ENCODE results near the gene ELMOD3.
"Not testable (repeated sequence)": the region's sequence is repeated elsewhere in the genome, so short reads cannot be mapped to it uniquely, and the experiment has no call there.

Gene ELMOD3

DNA sequence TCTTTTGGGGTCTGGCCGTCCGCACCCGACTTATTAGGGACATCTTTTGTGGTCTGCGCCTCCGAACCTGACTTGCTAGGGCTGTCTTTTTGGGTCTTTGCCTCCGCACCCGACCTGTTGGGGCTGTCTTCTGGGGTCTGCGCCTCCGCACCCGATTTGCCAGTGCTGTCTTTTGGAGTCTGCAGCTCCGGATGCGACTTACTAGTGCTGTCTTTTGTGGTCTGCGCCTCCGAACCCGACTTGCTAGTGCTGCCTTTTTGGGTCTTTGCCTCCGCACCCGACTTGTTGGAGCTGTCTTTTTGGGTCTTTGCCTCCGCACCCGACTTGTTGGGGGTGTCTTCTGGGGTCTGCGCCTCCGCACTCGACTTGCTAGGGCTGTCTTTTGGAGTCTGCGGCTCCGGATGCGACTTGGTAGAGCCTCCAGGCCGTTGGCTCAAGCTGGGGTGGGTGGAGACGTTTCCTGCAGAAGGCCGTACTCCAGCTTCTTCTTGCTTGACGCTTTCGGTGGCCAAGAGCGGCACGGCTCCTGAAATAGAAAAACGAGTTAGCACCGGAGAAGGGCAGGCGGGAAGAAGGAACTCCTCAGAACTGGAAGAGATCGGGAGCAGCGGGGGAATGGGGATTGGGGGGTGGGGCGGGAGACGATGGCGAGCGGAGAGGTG is 27.3 kb upstream of the ELMOD3 start:
- no peak overlapping the region for H2AFZ ChIP-seq (ENCODE audit: low read length)

GRCh38 chr2:85327822-85328617 is 26.5 kb upstream of the ELMOD3 start, which contains the start of gene TGOLN2:
TSS of gene TGOLN2 (minus strand) at chr2:85327989. CDS start at chr2:85327962, 27 bp downstream.
- H3K27me3 ChIP-seq (ENCODE audit: insufficient read depth, low read length, poor library complexity, severe bottlenecking): no peaks in the 10 kb centered on the region
- H3K79me2 ChIP-seq (ENCODE audit: insufficient read depth, low read length): peaks cover 57% of the 10 kb centered on the region

More for the DNA sequence above, 27.3 kb upstream of the ELMOD3 start:
- H3F3A ChIP-seq (ENCODE audit: low read depth): no peaks in the 10 kb centered on the region
- peak overlapping the region; percentile 90 for H3K9ac ChIP-seq (ENCODE audit: low read depth, low read length, poor library complexity, severe bottlenecking)
- H3K9me2 ChIP-seq (replicated peaks; ENCODE audit: low read depth, low read length): no peaks in the 10 kb centered on the region
- H3K4me2 ChIP-seq (ENCODE audit: low read depth, low read length, poor library complexity, severe bottlenecking): peak overlapping the region; percentile 98
- H3K27me3 ChIP-seq (ENCODE audit: insufficient read depth, low read length, poor library complexity, severe bottlenecking): no peaks in the 10 kb centered on the region
- H3K36me3 ChIP-seq (ENCODE audit: insufficient read depth, low read length): peaks cover 24% of the 10 kb centered on the region; the same call in 1 of the 2 replicates
- no peaks in the 10 kb centered on the region for H3K9me3 ChIP-seq (ENCODE audit: insufficient read depth, low read depth, low read length)
- H3K4me3 ChIP-seq (ENCODE audit: low read length, poor library complexity, severe bottlenecking): peak overlapping the region; percentile 82
- TF ChIP-seq, protein P1, sequence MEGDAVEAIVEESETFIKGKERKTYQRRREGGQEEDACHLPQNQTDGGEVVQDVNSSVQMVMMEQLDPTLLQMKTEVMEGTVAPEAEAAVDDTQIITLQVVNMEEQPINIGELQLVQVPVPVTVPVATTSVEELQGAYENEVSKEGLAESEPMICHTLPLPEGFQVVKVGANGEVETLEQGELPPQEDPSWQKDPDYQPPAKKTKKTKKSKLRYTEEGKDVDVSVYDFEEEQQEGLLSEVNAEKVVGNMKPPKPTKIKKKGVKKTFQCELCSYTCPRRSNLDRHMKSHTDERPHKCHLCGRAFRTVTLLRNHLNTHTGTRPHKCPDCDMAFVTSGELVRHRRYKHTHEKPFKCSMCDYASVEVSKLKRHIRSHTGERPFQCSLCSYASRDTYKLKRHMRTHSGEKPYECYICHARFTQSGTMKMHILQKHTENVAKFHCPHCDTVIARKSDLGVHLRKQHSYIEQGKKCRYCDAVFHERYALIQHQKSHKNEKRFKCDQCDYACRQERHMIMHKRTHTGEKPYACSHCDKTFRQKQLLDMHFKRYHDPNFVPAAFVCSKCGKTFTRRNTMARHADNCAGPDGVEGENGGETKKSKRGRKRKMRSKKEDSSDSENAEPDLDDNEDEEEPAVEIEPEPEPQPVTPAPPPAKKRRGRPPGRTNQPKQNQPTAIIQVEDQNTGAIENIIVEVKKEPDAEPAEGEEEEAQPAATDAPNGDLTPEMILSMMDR (conservative IDR thresholded peaks at IDR 0.05; ENCODE audit: low read length): no peak
- no peak for TF ChIP-seq EZH2phosphoT487 (IDR thresholded peaks at IDR 0.05; ENCODE audit: borderline replicate concordance)
- H4K20me1 ChIP-seq (ENCODE audit: insufficient read depth, low read length, poor library complexity, severe bottlenecking): peaks cover 50% of the 10 kb centered on the region
- peaks cover 40% of the 10 kb centered on the region for H3K4me1 ChIP-seq (ENCODE audit: insufficient read depth, low read length, poor library complexity, severe bottlenecking)
- peaks cover 65% of the 10 kb centered on the region for H3K79me2 ChIP-seq (ENCODE audit: insufficient read depth, low read length)

GRCh38 chr2:85329181-85329651 is 25.4 kb upstream of the ELMOD3 start:
- Histone ChIP-seq H3K27me3 (ENCODE audit: insufficient read depth, low read length, poor library complexity, severe bottlenecking) (no peaks in the 10 kb centered on the region), H2AFZ (ENCODE audit: low read length) (no peak overlapping the region), H3K36me3 (ENCODE audit: insufficient read depth, low read length) (peaks cover 8% of the 10 kb centered on the region; the same call in 1 of the 2 replicates), H3K79me2 (ENCODE audit: insufficient read depth, low read length) (peaks cover 45% of the 10 kb centered on the region), H3K4me1 (ENCODE audit: insufficient read depth, low read length, poor library complexity, severe bottlenecking) (peaks cover 26% of the 10 kb centered on the region), H3K4me3 (ENCODE audit: low read length, poor library complexity, severe bottlenecking) (peak overlapping the region; percentile 82), H3F3A (ENCODE audit: low read depth) (no peaks in the 10 kb centered on the region), H3K9ac (ENCODE audit: low read depth, low read length, poor library complexity, severe bottlenecking) (peak overlapping the region; percentile 90), H4K20me1 (ENCODE audit: insufficient read depth, low read length, poor library complexity, severe bottlenecking) (peaks cover 33% of the 10 kb centered on the region), H3K9me2 (replicated peaks; ENCODE audit: low read depth, low read length) (no peaks in the 10 kb centered on the region), H3K4me2 (ENCODE audit: low read depth, low read length, poor library complexity, severe bottlenecking) (peak overlapping the region; percentile 66), H3K9me3 (ENCODE audit: insufficient read depth, low read depth, low read length) (no peaks in the 10 kb centered on the region)
- TF ChIP-seq, protein P1 (conservative IDR thresholded peaks at IDR 0.05; ENCODE audit: low read length): no peak
- TF ChIP-seq EZH2phosphoT487 (IDR thresholded peaks at IDR 0.05; ENCODE audit: borderline replicate concordance): no peak

More at GRCh38 chr2:85327822-85328617, 26.5 kb upstream of the ELMOD3 start, which contains the start of gene TGOLN2:
- Histone ChIP-seq H4K20me1 (ENCODE audit: insufficient read depth, low read length, poor library complexity, severe bottlenecking) (peaks cover 43% of the 10 kb centered on the region), H3K9me2 (replicated peaks; ENCODE audit: low read depth, low read length) (no peaks in the 10 kb centered on the region), H3F3A (ENCODE audit: low read depth) (no peaks in the 10 kb centered on the region), H3K4me3 (ENCODE audit: low read length, poor library complexity, severe bottlenecking) (peak within 1 kb of the TSS; percentile 82), H3K4me2 (ENCODE audit: low read depth, low read length, poor library complexity, severe bottlenecking) (peak within 1 kb of the TSS; percentile 98), H3K36me3 (ENCODE audit: insufficient read depth, low read length) (peaks cover 17% of the 10 kb centered on the region; the same call in 1 of the 2 replicates), H3K9me3 (ENCODE audit: insufficient read depth, low read depth, low read length) (no peaks in the 10 kb centered on the region), H3K9ac (ENCODE audit: low read depth, low read length, poor library complexity, severe bottlenecking) (peak within 1 kb of the TSS; percentile 90), H2AFZ (ENCODE audit: low read length) (peak within 1 kb of the TSS; percentile 69), H3K4me1 (ENCODE audit: insufficient read depth, low read length, poor library complexity, severe bottlenecking) (peaks cover 32% of the 10 kb centered on the region)
- no peak for TF ChIP-seq EZH2phosphoT487 (IDR thresholded peaks at IDR 0.05; ENCODE audit: borderline replicate concordance)

DNA sequence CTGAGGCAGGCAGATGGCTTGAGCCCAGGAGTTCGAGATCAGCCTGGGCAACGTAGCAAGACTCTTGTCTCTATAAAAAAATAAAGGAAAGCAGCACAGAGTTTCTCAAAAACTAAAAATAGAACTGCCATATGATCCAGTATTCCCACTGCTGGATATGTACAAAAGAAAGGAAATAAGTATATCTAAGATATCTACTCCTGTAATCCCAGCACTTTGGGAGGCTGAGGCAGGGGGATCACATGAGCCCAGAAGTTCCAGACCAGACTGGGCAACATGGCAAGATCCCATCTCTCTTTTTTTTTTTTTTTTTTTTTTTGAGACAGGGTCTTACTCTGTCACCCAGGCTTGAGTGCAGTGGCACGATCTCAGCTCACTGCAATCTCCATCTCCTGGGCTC is 24.9 kb upstream of the ELMOD3 start:
- not testable (repeated sequence) for H3K9me2 ChIP-seq (replicated peaks; ENCODE audit: low read depth, low read length); H3K9me3 ChIP-seq (ENCODE audit: insufficient read depth, low read depth, low read length); H2AFZ ChIP-seq (ENCODE audit: low read length); H3F3A ChIP-seq (ENCODE audit: low read depth); H3K4me3 ChIP-seq (ENCODE audit: low read length, poor library complexity, severe bottlenecking); H3K36me3 ChIP-seq (ENCODE audit: insufficient read depth, low read length); H3K9ac ChIP-seq (ENCODE audit: low read depth, low read length, poor library complexity, severe bottlenecking); H3K27me3 ChIP-seq (ENCODE audit: insufficient read depth, low read length, poor library complexity, severe bottlenecking)
- H3K79me2 ChIP-seq (ENCODE audit: insufficient read depth, low read length): peaks cover 40% of the 10 kb centered on the region
- H3K4me2 ChIP-seq (ENCODE audit: low read depth, low read length, poor library complexity, severe bottlenecking): peak overlapping the region; percentile 66
- peaks cover 28% of the 10 kb centered on the region for H4K20me1 ChIP-seq (ENCODE audit: insufficient read depth, low read length, poor library complexity, severe bottlenecking)
- H3K4me1 ChIP-seq (ENCODE audit: insufficient read depth, low read length, poor library complexity, severe bottlenecking): peaks cover 21% of the 10 kb centered on the region
